IMR-90 (cell line): ENCODE measurements around the gene DEAF1. TPM values are rescaled to one million over a fixed set of nuclear protein-coding genes. Genes with fewer than 3 reads are reported as not detected.

Experiments
- ATAC-seq: fragments of 200-7000 bp; cut with Tn5 transposase; 2 replicates; pipeline ENCODE4 v1.9.1; 2020; ENCODE audit warnings: low read depth, mild to moderate bottlenecking, moderate library complexity
- BruUV-seq: library from RNA; stranded (reverse); fragments of 400-500 nt; replicated peaks from 2 replicates; lab custom pipeline; 2021; lab: Mats Ljungman, UMichigan
- CTCF ChIA-PET: fragments of 300-600 bp; formaldehyde crosslinking; extraction: SDS; loops from one replicate; lab custom pipeline; 2021; ENCODE audit warnings: antibody characterized with exemption; lab: Yijun Ruan, JAX
- POLR2A ChIA-PET: fragments of 300-600 bp; sonication (Branson Sonifier 250); formaldehyde crosslinking; loops from one replicate; lab custom pipeline; 2022; ENCODE audit warnings: antibody characterized with exemption; ENCODE audit not compliant: unreplicated experiment; lab: Charles Lee
- DNase-seq: peaks from one replicate; pipeline ENCODE4 v3.0.0; 2013
- H2AFZ ChIP-seq: replicated peaks from 2 replicates; pipeline ENCODE3; 2013; ENCODE audit warnings: low read length, mild to moderate bottlenecking; ENCODE audit not compliant: poor library complexity
- H2AK5ac ChIP-seq: 2 replicates; pipeline ENCODE4 v1.6.1; 2013; ENCODE audit warnings: low read depth, low read length, inconsistent platforms
- H2AK9ac ChIP-seq: replicated peaks from 2 replicates; pipeline ENCODE3; 2013; ENCODE audit warnings: mild to moderate bottlenecking, low read depth, low read length, moderate library complexity; ENCODE audit not compliant: poor library complexity
- H2BK120ac ChIP-seq: 2 replicates; pipeline ENCODE4 v1.6.1; 2013; ENCODE audit warnings: low read depth, low read length, inconsistent platforms
- H2BK15ac ChIP-seq: 3 replicates; pipeline ENCODE4 v1.6.1; 2013; ENCODE audit warnings: low read depth, low read length, inconsistent platforms
- H2BK20ac ChIP-seq: 2 replicates; pipeline ENCODE4 v1.6.1; 2013; ENCODE audit warnings: low read depth, mild to moderate bottlenecking, inconsistent platforms, low read length, moderate library complexity
- H2BK5ac ChIP-seq: 2 replicates; pipeline ENCODE4 v1.6.1; 2013; ENCODE audit warnings: mild to moderate bottlenecking, low read depth, low read length, inconsistent platforms; ENCODE audit not compliant: poor library complexity, severe bottlenecking
- H3K14ac ChIP-seq: replicated peaks from 2 replicates; pipeline ENCODE4 v1.6.1; 2013; ENCODE audit warnings: low read depth, low read length, inconsistent platforms
- H3K18ac ChIP-seq: 2 replicates; pipeline ENCODE4 v1.6.1; 2013; ENCODE audit warnings: low read depth, low read length, control low read depth
- H3K23ac ChIP-seq: 2 replicates; pipeline ENCODE4 v1.6.1; 2013; ENCODE audit warnings: low read depth, low read length, inconsistent platforms
- H3K27ac ChIP-seq: 2 replicates; pipeline ENCODE4 v1.5.1; 2013; ENCODE audit warnings: mild to moderate bottlenecking, control low read depth, low read length; ENCODE audit not compliant: insufficient read depth
- H3K27me3 ChIP-seq: 2 replicates; pipeline ENCODE4 v1.6.1; 2013; ENCODE audit warnings: low read length; ENCODE audit not compliant: control insufficient read depth, insufficient read depth
- H3K36me3 ChIP-seq: 2 replicates; pipeline ENCODE4 v1.6.1; 2013; ENCODE audit warnings: low read length, mixed read lengths; ENCODE audit not compliant: control insufficient read depth, insufficient read depth
- H3K4ac ChIP-seq: 2 replicates; pipeline ENCODE4 v1.6.1; 2013; ENCODE audit warnings: low read depth, low read length, inconsistent platforms
- H3K4me1 ChIP-seq: 2 replicates; pipeline ENCODE4 v1.6.1; 2013; ENCODE audit warnings: low read length, mixed read lengths; ENCODE audit not compliant: control insufficient read depth, insufficient read depth
- H3K4me2 ChIP-seq: 2 replicates; pipeline ENCODE4 v1.6.1; 2013; ENCODE audit warnings: low read depth, mild to moderate bottlenecking, control low read depth, low read length, moderate library complexity
- H3K4me3 ChIP-seq: 2 replicates; pipeline ENCODE4 v1.5.1; 2013; ENCODE audit warnings: low read depth, mild to moderate bottlenecking, control low read depth, low read length, moderate library complexity; ENCODE audit not compliant: insufficient read depth
- H3K56ac ChIP-seq: 2 replicates; pipeline ENCODE4 v1.6.1; 2013; ENCODE audit warnings: low read length, inconsistent platforms; ENCODE audit not compliant: insufficient read depth; ENCODE audit errors: extremely low read depth
- H3K79me1 ChIP-seq, 2 experiments: 2 replicates each; pipeline ENCODE4 v1.6.1; 2013; ENCODE audit warnings: low read length in 2 of 2, inconsistent platforms in 1 of 2, low read depth in 1 of 2
- H3K9ac ChIP-seq: 2 replicates; pipeline ENCODE4 v1.6.1; 2013; ENCODE audit warnings: low read depth, low read length, control low read depth
- H3K9me1 ChIP-seq: 2 replicates; pipeline ENCODE4 v1.6.1; 2013; ENCODE audit warnings: low read length, inconsistent platforms; ENCODE audit not compliant: insufficient read depth
- H3K9me3 ChIP-seq: 2 replicates; pipeline ENCODE4 v1.6.1; 2013; ENCODE audit warnings: low read length; ENCODE audit not compliant: control insufficient read depth, insufficient read depth
- H4K20me1 ChIP-seq: 2 replicates; pipeline ENCODE4 v1.6.1; 2013; ENCODE audit warnings: low read length, inconsistent platforms; ENCODE audit not compliant: insufficient read depth
- H4K5ac ChIP-seq: 2 replicates; pipeline ENCODE4 v1.6.1; 2013; ENCODE audit warnings: mild to moderate bottlenecking, low read depth, low read length, control low read depth
- H4K8ac ChIP-seq, 2 experiments: 2 replicates each; pipeline ENCODE4 v1.6.1; 2013; ENCODE audit warnings: low read depth in 2 of 2, low read length in 2 of 2, control low read depth in 1 of 2, inconsistent platforms in 1 of 2
- H4K91ac ChIP-seq: 2 replicates; pipeline ENCODE4 v1.6.1; 2013; ENCODE audit warnings: low read depth, low read length, inconsistent platforms; ENCODE audit not compliant: insufficient read depth
- BHLHE40 ChIP-seq: fragments of 150-350 bp; IDR thresholded peaks from 2 replicates; pipeline ENCODE4 v1.6.1; 2016; ENCODE audit warnings: mild to moderate bottlenecking, low read depth, low read length
- CTCF ChIP-seq: conservative IDR thresholded peaks from 2 replicates; pipeline ENCODE4 v1.5.1; 2012; ENCODE audit warnings: mild to moderate bottlenecking, low read depth, low read length, improper control_type of control experiment
- MAFK ChIP-seq: IDR thresholded peaks from 2 replicates; pipeline ENCODE4 v1.6.1; 2012; ENCODE audit warnings: low read depth, low read length, improper control_type of control experiment
- MXI1 ChIP-seq: IDR thresholded peaks from 2 replicates; pipeline ENCODE4 v1.6.1; 2012; ENCODE audit warnings: low read depth, mild to moderate bottlenecking, low read length, moderate library complexity, borderline replicate concordance
- SMC3 ChIP-seq: fragments of 150-350 bp; IDR thresholded peaks from 2 replicates; pipeline ENCODE4 v1.6.1; 2016; ENCODE audit warnings: low read depth, mild to moderate bottlenecking, antibody characterized with exemption, low read length, moderate library complexity
- WGBS, 2 experiments: methylation state at CpG; one replicate each; pipeline versions ENCODE4 v1.1.5 to v1.1.7; 2013; ENCODE audit warnings: missing lambda C conversion rate in 2 of 2; ENCODE audit not compliant: insufficient read length in 1 of 2; ENCODE audit errors: extremely low coverage in 2 of 2; 5-methylcytosine and 5-hydroxymethylcytosine counted together
- dilution Hi-C: fragments of 300-500 bp; cut with HindIII; formaldehyde crosslinking; loops from one replicate; pipeline ENCODE4 v1.14.3; 2018; ENCODE audit warnings: low sequenced_read_pairs; ENCODE audit not compliant: unreplicated experiment
- in situ Hi-C: fragments of 300-500 bp; cut with MboI; formaldehyde crosslinking; loops from 3 replicates; pipeline ENCODE4 v1.14.3; 2019; ENCODE audit warnings: low sequenced_read_pairs, inconsistent platforms, mixed read lengths
- intact Hi-C: fragments of 100-400 bp; cut with micrococcal nuclease; formaldehyde crosslinking; loops from 2 replicates; pipeline ENCODE4 v1.10.0; 2022
- polyA plus RNA-seq, 3 experiments: library from polyadenylated mRNA; depleted of rRNA; stranded (reverse); fragments of >200 nt; gene quantifications; 2 replicates each; pipeline ENCODE4 v1.2.3, GENCODE V29; 2012; ENCODE audit warnings: low replicate concordance in 1 of 3
- total RNA-seq: library from RNA; depleted of rRNA; stranded (reverse); fragments of >200 nt; gene quantifications from 2 replicates; pipeline ENCODE4 v1.2.3, GENCODE V29; 2012

DEAF1 gene
- total and polyA plus RNA-seq, 2 of the 4 experiments (the other 2 are of a cell fraction), result 22.9 to 31.6 TPM

- Histone ChIP-seq H3K23ac (no peak overlapping the region), H3K4me3 (no peak overlapping the region), H2BK120ac (no peak overlapping the region), H3K9me3 (no peaks in the 10 kb centered on the region), H3K36me3 (peaks cover 21% of the 10 kb centered on the region; the same call in 1 of the 2 replicates), H3K4me1 (peaks cover 37% of the 10 kb centered on the region), H3K9ac (no peak overlapping the region), H3K14ac (no peak overlapping the region), H2AK9ac (peak overlapping the region; percentile 56), H3K18ac (no peak overlapping the region), H3K4me2 (no peak overlapping the region), H3K27ac (no peak overlapping the region), H3K27me3 (no peaks in the 10 kb centered on the region), H2AFZ (peak overlapping the region; percentile 10), H3K9me1 (peaks cover 25% of the 10 kb centered on the region), H4K91ac (no peak overlapping the region), H2BK5ac (no peak overlapping the region), H2BK15ac (no peak overlapping the region), H3K79me1 (peaks cover 17 to 73% of the 10 kb centered on the region in 2 experiments), H2AK5ac (no peak overlapping the region), H4K8ac (no peak overlapping the region), H3K56ac (no peak overlapping the region), H4K5ac (no peak overlapping the region), H2BK20ac (no peak overlapping the region), H3K4ac (no peak overlapping the region), H4K20me1 (peaks cover 19% of the 10 kb centered on the region)
- intact Hi-C loops (no loop called here), dilution Hi-C loops (no loop called here), in situ Hi-C loops (no loop called here)
- TF ChIP-seq BHLHE40 (no peak), MAFK (no peak), MXI1 (no peak), SMC3 (no peak), CTCF (no peak)
- ChIA-PET POLR2A (no interaction called here), CTCF (no interaction called here)
- no peak for DNase-seq
- BruUV-seq, result no TSS peak
- WGBS, 2 experiments, result 89% methylated on average over 13 of the region's 26 CpGs; no CpG with 5 or more reads in 1 of the 2 experiments
- no peak for ATAC-seq
Measured at GRCh38 chr11:702462-703461, 7.7 kb upstream of the DEAF1 start.
